SK-N-SH treated with all-trans-retinoic acid at 6 μM for 48 hours (cell line): ENCODE data around the gene IFITM2.

Experiments
- ATAC-seq: fragments of 200-7000 bp; cut with Tn5 transposase; 3 replicates; pipeline ENCODE4 v1.9.1; 2020; ENCODE audit warnings: mild to moderate bottlenecking, moderate library complexity
- ARNTL ChIP-seq: fragments of 450-650 bp; formaldehyde crosslinking; IDR thresholded peaks from 2 replicates; pipeline ENCODE4 v1.5.0; 2020; ENCODE audit warnings: low read depth, mild to moderate bottlenecking, moderate library complexity, borderline replicate concordance
- BACH2 ChIP-seq: fragments of 250-450 bp; sonication (Bioruptor Pico); IDR thresholded peaks from 2 replicates; pipeline ENCODE4 v1.9.0; 2021; ENCODE audit warnings: mild to moderate bottlenecking, borderline replicate concordance
- CSDC2 ChIP-seq: fragments of 250-450 bp; sonication (Bioruptor Pico); IDR thresholded peaks from 2 replicates; pipeline ENCODE4 v1.5.0; 2020; ENCODE audit warnings: mild to moderate bottlenecking, moderate library complexity
- CSRNP3 ChIP-seq: fragments of 250-450 bp; sonication (Bioruptor Pico); IDR thresholded peaks from 2 replicates; pipeline ENCODE4 v1.5.1; 2021; ENCODE audit warnings: mild to moderate bottlenecking, moderate library complexity
- GLIS3 ChIP-seq: fragments of 250-450 bp; sonication (Bioruptor Pico); IDR thresholded peaks from 2 replicates; pipeline ENCODE4 v1.5.0; 2020; ENCODE audit warnings: mild to moderate bottlenecking, moderate library complexity
- ISL1 ChIP-seq: fragments of 250-450 bp; sonication (Bioruptor Pico); IDR thresholded peaks from 2 replicates; pipeline ENCODE4 v2.1.2; 2022; ENCODE audit warnings: mild to moderate bottlenecking, moderate library complexity
- OSR1 ChIP-seq: fragments of 250-450 bp; sonication (Bioruptor Pico); IDR thresholded peaks from 2 replicates; pipeline ENCODE4 v1.8.0; 2022; ENCODE audit warnings: moderate library complexity, mild to moderate bottlenecking, inconsistent platforms
- PPARA ChIP-seq: fragments of 250-450 bp; sonication (Bioruptor Pico); IDR thresholded peaks from 2 replicates; pipeline ENCODE4 v1.5.0; 2020; ENCODE audit warnings: mild to moderate bottlenecking, borderline replicate concordance
- RARB ChIP-seq: fragments of 250-450 bp; sonication (Bioruptor Pico); IDR thresholded peaks from 2 replicates; pipeline ENCODE4 v1.8.0; 2021; ENCODE audit warnings: mild to moderate bottlenecking, moderate library complexity
- SNAI2 ChIP-seq: fragments of 250-450 bp; sonication (Bioruptor Pico); IDR thresholded peaks from 2 replicates; pipeline ENCODE4 v1.5.0; 2020; ENCODE audit warnings: mild to moderate bottlenecking, moderate library complexity
- TCF4 ChIP-seq: fragments of 250-450 bp; sonication (Bioruptor Pico); IDR thresholded peaks from 2 replicates; pipeline ENCODE4 v1.8.0; 2021; ENCODE audit warnings: mild to moderate bottlenecking, moderate library complexity, borderline replicate concordance
- TOX ChIP-seq: fragments of 250-450 bp; sonication (Bioruptor Pico); IDR thresholded peaks from 2 replicates; pipeline ENCODE4 v1.8.0; 2021; ENCODE audit warnings: mild to moderate bottlenecking, moderate library complexity, borderline replicate concordance
- TSHZ2 ChIP-seq: fragments of 250-450 bp; sonication (Bioruptor Pico); IDR thresholded peaks from 2 replicates; pipeline ENCODE4 v1.5.0; 2020; ENCODE audit warnings: mild to moderate bottlenecking, moderate library complexity
- ZC3H10 ChIP-seq: fragments of 250-450 bp; sonication (Bioruptor Pico); IDR thresholded peaks from 2 replicates; pipeline ENCODE4 v1.5.1; 2021; ENCODE audit warnings: mild to moderate bottlenecking, moderate library complexity
- ZFP3 ChIP-seq: fragments of 250-450 bp; sonication (Bioruptor Pico); IDR thresholded peaks from 2 replicates; pipeline ENCODE4 v1.5.0; 2020; ENCODE audit warnings: mild to moderate bottlenecking, moderate library complexity
- ZFP30 ChIP-seq: fragments of 450-650 bp; formaldehyde crosslinking; IDR thresholded peaks from 2 replicates; pipeline ENCODE4 v1.5.0; 2022; ENCODE audit warnings: mild to moderate bottlenecking, moderate library complexity
- ZNF565 ChIP-seq: fragments of 450-650 bp; formaldehyde crosslinking; conservative IDR thresholded peaks from 2 replicates; pipeline ENCODE4 v1.5.0; 2020; ENCODE audit warnings: low read depth, mild to moderate bottlenecking, moderate library complexity
- ZNF70 ChIP-seq: fragments of 450-650 bp; formaldehyde crosslinking; IDR thresholded peaks from 2 replicates; pipeline ENCODE4 v1.5.0; 2020; ENCODE audit warnings: mild to moderate bottlenecking, moderate library complexity

IFITM2 gene

DNA sequence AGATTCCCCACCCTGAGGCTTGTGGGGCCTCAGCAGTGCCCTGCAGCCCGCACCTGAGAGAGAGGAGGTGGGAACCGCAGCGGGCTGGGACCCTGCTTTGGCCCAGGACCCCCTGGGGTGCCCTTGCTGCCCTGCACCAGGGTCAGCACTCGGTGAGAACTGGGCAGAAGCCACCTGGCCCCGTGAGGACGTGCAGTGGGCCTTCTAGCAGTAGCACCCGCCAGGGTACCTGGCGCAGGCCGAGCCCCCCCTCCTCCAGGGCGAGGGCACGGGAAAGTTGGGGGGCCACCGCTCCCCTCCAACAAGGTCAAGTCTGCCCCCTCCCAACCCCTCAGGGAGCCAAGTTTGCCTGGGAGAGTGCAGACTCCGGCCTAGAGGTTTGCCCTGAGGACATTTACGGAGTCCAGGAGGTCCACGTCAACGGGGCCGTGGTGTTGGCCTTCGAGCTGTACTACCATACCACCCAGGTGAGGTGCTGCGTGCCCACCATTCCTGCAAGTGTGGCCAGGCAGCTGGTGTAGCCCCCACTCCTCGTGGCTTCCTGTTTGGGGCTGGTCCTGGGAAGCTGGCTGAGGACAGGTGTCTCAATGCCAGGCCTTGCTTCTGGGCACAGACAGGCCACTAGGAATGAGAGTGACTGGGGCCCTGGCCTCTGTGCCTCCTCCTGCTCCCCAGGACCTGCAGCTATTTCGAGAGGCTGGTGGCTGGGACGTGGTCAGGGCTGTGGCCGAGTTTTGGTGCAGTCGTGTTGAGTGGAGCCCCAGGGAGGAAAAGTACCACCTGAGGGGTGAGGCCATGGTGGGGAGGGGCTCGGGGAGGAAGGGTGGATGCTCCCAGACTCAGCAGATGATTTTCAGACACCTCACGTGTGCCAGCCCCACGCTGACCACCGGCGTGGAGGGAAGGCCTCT is 15.2 kb upstream of the IFITM2 start (continued):
- no peak for TF ChIP-seq BACH2 (CRISPR knock-in tag)
- TF ChIP-seq TSHZ2 (CRISPR knock-in tag): no peak
- no peak for TF ChIP-seq TOX
- TF ChIP-seq ZFP30 (CRISPR knock-in tag): no peak
- TF ChIP-seq, all 23 proteins: peak for 0

GRCh38 chr11:293271-293851 is 14.3 kb upstream of the IFITM2 start:
- ATAC-seq: no peak
- TF ChIP-seq RARB (CRISPR knock-in tag) (no peak), TCF4 (CRISPR knock-in tag) (no peak), TOX (no peak), ZNF70 (CRISPR knock-in tag) (no peak), ARNTL (no peak), TSHZ2 (CRISPR knock-in tag) (no peak), ZNF565 (CRISPR knock-in tag) (no peak), GLIS3 (no peak), CSDC2 (CRISPR knock-in tag) (no peak), SNAI2 (CRISPR knock-in tag) (no peak), ZFP30 (CRISPR knock-in tag) (no peak), PPARA (CRISPR knock-in tag) (no peak), CSRNP3 (CRISPR knock-in tag) (no peak), ZC3H10 (CRISPR knock-in tag) (no peak), OSR1 (CRISPR knock-in tag) (no peak), ZFP3 (CRISPR knock-in tag) (no peak), ISL1 (CRISPR knock-in tag) (no peak)

- TF ChIP-seq SNAI2 (CRISPR knock-in tag): no peak
- no peak for TF ChIP-seq ISL1 (CRISPR knock-in tag)
- no peak for TF ChIP-seq GLIS3
- no peak for TF ChIP-seq ZFP30 (CRISPR knock-in tag)
- no peak for TF ChIP-seq OSR1 (CRISPR knock-in tag)
- no peak for TF ChIP-seq TCF4 (CRISPR knock-in tag)
- TF ChIP-seq TOX: no peak
- TF ChIP-seq ARNTL: no peak
- TF ChIP-seq ZFP3 (CRISPR knock-in tag): no peak
- TF ChIP-seq CSRNP3 (CRISPR knock-in tag): no peak
- ATAC-seq: no peak
These were observed 13.6 kb upstream of the IFITM2 start for GRCh38 chr11:293852-294661.
